HG03045 (cell line): ENCODE measurements around the gene ZSCAN5B.
"Not testable (repeated sequence)": the region's sequence is repeated elsewhere in the genome, so short reads cannot be mapped to it uniquely, and the experiment has no call there.

Experiments used
- ATAC-seq: cut with Tn5 transposase; IDR thresholded peaks from one replicate; pipeline ENCODE4 v1.9.1; 2021; ENCODE audit warnings: mild to moderate bottlenecking, moderate library complexity; ENCODE audit not compliant: unreplicated experiment

ZSCAN5B gene

GRCh38 chr19:56176310-56176709 lies 21.3 kb downstream of the ZSCAN5B start:
- ATAC-seq = not testable (repeated sequence)

GRCh38 chr19:56175861-56176307 lies 21.7 kb downstream of the ZSCAN5B start, which contains the start of gene GALP:
GALP (plus strand) TSS chr19:56176008; CDS start chr19:56177109, 1,101 bp downstream.
- ATAC-seq = not testable (repeated sequence)

GRCh38 chr19:56174550-56174949 lies 23.0 kb downstream of the ZSCAN5B start:
- no peak for ATAC-seq

- ATAC-seq = no peak
Observed at GRCh38 chr19:56174086-56174485, 23.5 kb downstream of the ZSCAN5B start.

- no peak for ATAC-seq
Observed at GRCh38 chr19:56170261-56170660, 27.3 kb downstream of the ZSCAN5B start.

GRCh38 chr19:56167064-56167578 lies 30.5 kb downstream of the ZSCAN5B start:
- ATAC-seq = no peak

- no peak for ATAC-seq
Observed at GRCh38 chr19:56163097-56163496, 34.5 kb downstream of the ZSCAN5B start.

- no peak for ATAC-seq
Observed at GRCh38 chr19:56162258-56162657, 35.3 kb downstream of the ZSCAN5B start.

GRCh38 chr19:56161534-56161933 lies 36.0 kb downstream of the ZSCAN5B start:
- no peak for ATAC-seq

GRCh38 chr19:56159622-56160271 lies 37.8 kb downstream of the ZSCAN5B start:
- ATAC-seq = no peak

- ATAC-seq = no peak
Observed at GRCh38 chr19:56159009-56159559, 38.5 kb downstream of the ZSCAN5B start.

GRCh38 chr19:56158170-56158757 lies 39.3 kb downstream of the ZSCAN5B start:
- no peak for ATAC-seq

- no peak for ATAC-seq
Observed at GRCh38 chr19:56156768-56157167, 40.8 kb downstream of the ZSCAN5B start.

- ATAC-seq = no peak
Observed at GRCh38 chr19:56155124-56155687, 42.4 kb downstream of the ZSCAN5B start.

GRCh38 chr19:56153507-56153906 lies 44.1 kb downstream of the ZSCAN5B start:
- no peak for ATAC-seq

- no peak for ATAC-seq
Observed at GRCh38 chr19:56152644-56153043, 44.9 kb downstream of the ZSCAN5B start.

- no peak for ATAC-seq
Observed at GRCh38 chr19:56150358-56150757, 47.2 kb downstream of the ZSCAN5B start.

- no peak for ATAC-seq
Observed at GRCh38 chr19:56149656-56150038, 47.9 kb downstream of the ZSCAN5B start.

GRCh38 chr19:56148955-56149655 lies 48.5 kb downstream of the ZSCAN5B start:
- not testable (repeated sequence) for ATAC-seq

- ATAC-seq = no peak
Observed at GRCh38 chr19:56148096-56148495, 49.5 kb downstream of the ZSCAN5B start.

- ATAC-seq = no peak
Observed at GRCh38 chr19:56147307-56147706, 50.3 kb downstream of the ZSCAN5B start.
